Activated CD4-positive, alpha-beta T cell treated with anti-CD3 and anti-CD28 coated beads, Interleukin-2, amount 50 U/mL, for 16 hours (primary cell): Measurements from ENCODE around the gene SLC2A4.

ENCODE experiments used
- DNase-seq: peaks from one replicate; pipeline ENCODE4 v3.0.0-alpha.2; 2020

Gene SLC2A4

DNA sequence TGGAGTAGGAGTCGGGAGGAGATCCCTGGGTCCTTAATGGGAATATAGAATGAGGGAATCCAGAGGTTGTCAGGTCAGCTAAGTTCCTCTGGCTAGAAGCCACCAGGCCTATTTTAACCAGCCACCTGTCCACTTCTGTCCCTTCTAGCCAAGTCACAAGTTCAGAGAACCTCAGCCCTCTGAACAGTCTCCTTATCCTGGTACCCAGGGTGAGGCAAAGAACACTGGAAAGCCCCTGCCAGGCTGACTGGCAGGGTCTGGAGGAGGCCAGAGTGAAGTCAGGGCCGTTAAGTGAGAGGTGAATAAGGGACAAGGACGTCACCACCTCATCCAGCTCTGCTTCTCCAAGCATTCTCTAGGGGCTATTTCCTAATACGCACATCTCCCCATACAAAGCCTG lies 32.7 kb upstream of the SLC2A4 start:
- no peak for DNase-seq

DNA sequence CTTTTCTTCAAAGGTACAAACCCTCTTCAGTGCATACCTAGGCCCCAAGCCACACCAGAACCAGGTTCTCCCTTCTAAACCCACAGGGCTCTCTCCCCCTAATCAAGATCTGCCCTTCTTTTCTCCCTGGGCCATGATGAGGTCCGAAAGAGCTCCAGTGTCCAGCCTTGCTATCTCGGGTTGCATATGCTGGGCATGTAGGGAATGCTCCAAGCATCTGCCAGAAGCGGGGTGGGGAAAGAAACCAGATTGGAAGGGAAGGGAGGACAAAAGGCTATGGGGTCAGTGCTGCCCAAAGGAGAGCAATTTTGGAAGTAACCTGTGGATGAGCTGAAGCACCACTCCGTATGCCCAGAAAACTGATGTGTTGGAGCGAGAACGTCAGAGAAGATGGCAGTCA lies 32.3 kb upstream of the SLC2A4 start:
- no peak for DNase-seq

DNA sequence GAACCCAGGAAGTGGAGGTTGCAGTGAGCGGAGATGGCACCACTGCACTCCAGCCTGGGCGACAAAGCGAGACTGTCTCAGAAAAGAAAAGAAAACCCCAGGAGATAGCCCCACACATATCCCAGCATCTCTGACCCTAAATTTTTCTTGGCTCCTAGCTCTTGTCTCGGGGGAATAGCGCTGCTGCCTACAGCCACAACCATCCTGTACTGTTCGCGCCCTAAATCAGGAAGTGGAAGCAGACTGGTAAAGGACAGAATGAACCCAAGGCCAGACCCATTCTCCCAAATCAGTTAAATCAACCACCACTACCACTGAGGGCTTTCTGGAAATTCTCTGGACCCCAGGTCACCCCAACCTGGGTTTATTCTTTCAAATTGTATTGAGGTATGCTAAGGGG lies 31.7 kb upstream of the SLC2A4 start:
- no peak for DNase-seq

DNA sequence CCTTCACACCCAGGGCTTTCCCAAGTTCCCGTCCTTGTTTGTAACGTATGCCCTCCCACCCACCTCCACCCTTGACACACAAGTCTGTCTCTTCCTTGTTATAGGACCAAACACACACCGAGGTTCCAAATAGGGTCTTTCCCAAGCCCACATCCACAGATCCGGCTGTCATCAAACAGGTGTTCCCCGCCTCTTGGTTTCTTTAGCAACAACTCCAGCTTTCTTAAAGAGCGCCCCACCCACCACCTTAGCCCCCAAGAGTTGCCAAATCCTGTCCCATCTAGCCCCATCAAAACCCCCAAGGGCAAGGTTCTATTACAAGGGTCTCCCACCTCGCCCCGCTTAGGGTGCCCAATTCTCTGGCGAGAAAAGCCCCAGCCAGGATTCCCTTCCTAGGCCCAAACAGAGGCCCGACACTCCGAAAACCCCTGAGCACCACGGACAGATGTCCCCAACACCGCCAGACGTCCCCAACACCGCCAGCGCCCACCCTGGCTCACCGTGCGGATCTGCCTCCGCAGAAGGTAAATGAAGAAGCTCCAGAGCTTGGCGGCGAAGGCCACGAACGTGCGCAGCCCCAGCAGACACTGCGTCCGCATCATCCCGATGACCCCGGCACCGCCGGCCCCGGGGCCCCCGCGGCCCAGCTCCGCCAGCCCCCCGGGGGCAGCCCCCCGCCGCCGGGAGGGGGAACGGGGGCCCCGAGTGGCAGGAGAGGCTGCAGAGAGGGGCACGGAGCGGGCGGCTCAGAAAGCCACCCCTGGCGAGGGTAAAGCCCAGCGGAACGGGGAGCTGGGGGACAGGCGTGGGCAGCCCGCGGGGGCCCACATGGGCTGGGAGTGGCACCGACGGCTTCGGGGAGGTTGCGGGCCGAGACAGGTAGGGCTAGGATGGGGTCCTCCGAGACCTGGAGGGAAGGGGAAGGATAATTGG lies 30.6 kb upstream of the SLC2A4 start:
- DNase-seq: no peak

DNA sequence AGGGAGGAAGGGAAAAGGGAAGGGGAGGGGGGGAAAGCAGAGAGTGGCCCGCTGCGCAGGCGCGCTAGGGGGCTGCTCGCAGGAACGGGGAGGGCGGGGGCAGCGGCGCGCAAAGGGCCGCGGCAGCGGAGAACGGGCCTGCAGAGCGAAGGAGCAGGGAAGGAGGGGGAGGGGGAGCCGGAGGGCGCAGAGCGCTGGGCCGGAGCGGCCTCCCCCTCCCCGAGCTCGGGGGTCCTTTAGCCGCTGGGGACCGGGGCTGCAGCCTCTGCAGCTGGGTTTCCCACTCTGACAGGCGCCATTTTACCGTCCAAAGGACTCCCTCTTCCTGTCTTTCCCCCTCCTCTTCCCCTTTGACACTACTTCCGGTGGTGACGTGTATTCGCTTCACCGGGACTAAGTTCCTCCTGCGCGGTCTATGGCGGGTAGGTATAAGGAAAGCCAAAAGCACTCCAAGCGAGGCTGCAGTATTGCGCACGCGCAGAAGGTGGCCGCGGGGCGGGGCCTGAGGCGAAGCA lies 29.8 kb upstream of the SLC2A4 start, which contains the start of gene CTDNEP1:
Gene CTDNEP1, minus strand, starts transcription at position 74 of the 515 bp plus-strand sequence. CDS start 438 bp downstream, outside the sequence.
- DNase-seq: peak; percentile 100

DNA sequence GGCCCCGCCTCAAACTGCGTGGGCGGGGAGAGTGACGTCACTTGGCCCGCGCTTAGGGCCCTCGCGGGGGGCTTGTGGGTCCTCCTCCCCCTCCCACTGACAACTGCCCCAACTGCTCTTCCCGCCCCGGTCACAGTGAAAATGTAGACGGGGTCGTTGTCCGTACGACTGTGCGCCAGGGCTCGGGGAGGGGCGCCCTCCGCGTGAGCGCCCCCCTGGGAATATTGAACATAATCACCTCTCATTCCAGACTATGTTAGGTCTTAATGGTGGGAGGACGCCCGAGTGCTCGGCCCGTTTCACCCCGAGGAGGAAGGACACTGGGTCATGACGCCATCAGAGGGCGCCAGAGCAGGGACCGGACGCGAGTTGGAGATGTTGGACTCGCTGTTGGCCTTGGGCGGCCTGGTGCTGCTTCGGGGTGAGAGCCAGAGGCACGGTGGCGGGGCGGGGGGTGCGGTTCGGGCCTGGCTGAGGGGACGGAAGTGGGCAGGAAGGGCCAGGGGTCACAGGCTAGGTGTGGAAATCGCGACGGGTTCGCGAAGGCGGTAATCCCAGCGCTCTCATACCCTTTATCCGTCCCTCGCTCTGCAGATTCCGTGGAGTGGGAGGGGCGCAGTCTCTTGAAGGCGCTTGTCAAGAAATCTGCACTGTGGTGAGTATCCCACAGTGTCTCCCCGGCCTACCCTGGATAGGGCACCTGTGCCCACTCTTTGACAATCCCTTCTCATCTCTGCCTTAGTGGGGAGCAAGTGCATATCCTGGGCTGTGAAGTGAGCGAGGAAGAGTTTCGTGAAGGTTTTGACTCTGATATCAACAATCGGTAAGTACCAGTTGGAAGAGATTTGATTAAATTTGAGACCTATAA lies 29.1 kb upstream of the SLC2A4 start, which contains the start of gene ELP5:
Gene ELP5, plus strand, starts transcription at position 40 of the 868 bp plus-strand sequence. Its CDS starts 336 bp downstream, at position 376.
- DNase-seq: peak; percentile 94

DNA sequence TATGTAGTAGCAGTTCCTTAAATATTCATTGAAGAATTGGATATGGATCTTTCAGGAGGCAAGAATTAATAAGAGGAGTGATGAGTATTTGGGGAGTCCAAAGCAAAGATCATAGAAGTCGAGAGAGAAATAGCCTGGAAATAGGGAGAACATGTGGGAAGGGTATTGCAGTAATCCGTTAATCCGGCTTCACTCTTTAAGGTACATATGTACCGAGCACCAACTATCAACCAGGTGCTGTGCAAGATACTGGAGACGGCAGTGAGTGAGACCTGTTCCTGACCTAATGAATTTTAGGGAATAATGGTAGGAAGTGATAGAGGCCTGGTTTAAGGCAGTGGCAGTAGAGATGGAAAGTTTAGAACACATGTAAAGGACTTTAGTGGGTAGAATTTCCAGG lies 28.4 kb upstream of the SLC2A4 start:
- no peak for DNase-seq

DNA sequence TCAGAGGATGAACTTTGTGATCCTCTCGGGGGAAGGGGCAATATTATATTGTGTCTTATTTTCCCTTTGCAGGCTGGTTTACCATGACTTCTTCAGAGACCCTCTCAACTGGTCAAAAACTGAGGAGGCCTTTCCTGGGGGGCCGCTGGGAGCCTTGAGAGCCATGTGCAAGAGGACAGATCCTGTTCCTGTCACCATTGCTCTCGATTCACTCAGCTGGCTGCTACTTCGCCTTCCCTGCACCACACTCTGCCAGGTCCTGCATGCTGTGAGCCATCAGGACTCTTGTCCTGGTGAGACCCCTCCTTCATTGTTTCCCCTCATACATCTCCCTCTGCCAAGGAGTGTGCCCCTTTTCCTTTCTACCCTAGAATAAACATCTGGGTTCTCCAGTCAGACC lies 27.0 kb upstream of the SLC2A4 start:
- no peak for DNase-seq

DNA sequence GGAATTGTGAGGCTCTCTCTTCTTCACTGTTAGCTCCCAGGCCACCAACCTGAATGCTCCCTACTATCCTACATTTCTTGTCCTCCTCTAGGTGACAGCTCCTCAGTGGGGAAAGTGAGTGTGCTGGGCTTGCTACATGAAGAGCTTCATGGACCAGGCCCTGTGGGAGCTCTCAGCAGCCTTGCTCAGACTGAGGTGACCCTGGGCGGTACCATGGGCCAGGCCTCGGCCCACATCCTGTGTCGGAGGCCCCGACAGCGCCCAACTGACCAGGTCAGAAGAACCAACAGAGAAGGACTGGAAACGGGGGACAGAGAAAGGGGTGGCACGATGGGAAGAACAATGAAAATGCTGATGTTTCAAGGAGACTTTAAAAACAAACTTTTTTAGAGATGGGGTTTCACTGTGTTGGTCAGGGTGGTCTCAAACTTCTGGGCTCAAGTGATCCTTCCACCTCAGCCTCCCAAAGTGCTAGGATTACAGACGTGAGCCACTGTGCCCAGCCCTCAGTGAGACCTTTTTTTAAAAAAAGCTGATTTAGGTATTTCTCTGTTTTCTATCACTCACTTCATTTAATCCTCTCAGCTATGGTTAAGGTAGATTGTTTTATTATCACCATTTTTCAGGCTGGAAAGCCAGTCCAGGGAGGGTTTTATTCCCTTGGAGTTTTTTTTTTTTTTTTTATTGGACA lies 24.6 kb upstream of the SLC2A4 start:
- DNase-seq: no peak

DNA sequence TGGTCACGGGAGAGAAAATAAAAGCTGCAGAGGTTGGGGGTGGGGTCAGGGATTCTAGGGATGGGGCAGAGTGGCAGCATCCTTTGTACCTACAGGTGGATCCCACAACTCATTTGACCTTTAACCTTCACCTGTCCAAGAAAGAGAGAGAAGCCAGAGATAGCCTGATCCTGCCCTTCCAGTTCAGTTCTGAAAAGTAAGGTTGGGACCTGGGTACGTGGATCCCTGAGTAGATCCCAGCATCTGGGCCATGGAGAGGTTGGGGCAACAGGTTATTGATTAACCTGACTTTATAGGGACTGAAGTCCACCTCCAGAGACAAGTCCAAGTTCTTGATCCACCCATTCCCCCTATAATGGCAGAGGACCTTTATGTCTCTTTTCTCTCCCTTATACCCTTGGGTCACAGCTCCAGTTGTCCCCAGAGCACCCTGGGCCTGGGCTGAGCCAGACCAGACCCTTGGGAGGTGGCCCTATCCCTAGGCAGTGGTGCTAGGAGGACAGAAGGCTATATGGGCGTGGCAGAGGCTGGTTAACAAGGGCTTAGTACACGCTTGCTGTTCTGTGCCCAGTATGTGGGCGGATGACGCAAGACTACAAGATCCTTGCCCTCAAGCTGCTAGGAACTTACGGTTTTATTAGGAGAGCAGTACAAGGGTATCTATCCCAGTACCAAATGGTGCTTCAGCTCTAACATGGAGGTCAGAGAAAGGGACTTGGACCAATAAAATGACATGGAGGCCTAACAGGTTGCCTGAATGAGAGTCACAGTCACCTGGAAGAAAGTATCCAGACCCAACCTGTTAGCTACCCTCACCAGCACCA lies 22.6 kb upstream of the SLC2A4 start:
- no peak for DNase-seq

DNA sequence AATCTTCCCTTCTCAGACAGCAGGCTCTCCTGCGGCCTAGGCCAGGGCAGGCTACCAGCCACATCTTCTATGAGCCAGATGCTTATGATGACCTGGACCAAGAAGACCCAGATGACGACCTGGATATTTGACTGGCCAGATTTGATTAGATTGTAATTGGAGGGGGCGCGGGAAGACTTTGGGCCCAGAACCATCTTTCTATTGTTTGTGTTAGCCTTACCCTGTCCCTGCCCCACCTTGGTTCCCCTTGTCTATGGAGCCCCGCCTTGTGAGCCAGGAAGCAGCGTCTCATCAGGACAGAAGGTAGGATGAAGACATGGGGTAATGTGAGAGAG lies 22.0 kb upstream of the SLC2A4 start:
- DNase-seq: no peak

DNA sequence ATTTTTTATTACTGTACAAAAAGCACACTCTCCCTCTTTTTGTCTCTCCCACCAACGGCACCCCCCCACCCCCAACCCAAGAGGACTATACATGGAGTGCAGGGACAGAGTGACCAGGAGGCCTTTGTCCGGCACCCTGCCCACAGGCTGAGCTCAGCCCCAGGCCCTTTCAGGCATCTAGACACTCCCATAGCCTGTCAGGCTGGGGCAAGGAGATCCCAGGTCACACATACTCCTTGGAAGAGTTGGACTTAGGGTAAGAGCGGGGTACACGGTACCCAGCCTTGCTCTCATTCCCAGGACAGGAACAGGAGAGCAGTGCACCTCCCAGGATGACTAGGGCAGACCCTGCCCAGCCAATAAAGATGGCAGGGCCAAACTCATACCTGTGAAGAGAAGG lies 21.4 kb upstream of the SLC2A4 start:
- DNase-seq: no peak

DNA sequence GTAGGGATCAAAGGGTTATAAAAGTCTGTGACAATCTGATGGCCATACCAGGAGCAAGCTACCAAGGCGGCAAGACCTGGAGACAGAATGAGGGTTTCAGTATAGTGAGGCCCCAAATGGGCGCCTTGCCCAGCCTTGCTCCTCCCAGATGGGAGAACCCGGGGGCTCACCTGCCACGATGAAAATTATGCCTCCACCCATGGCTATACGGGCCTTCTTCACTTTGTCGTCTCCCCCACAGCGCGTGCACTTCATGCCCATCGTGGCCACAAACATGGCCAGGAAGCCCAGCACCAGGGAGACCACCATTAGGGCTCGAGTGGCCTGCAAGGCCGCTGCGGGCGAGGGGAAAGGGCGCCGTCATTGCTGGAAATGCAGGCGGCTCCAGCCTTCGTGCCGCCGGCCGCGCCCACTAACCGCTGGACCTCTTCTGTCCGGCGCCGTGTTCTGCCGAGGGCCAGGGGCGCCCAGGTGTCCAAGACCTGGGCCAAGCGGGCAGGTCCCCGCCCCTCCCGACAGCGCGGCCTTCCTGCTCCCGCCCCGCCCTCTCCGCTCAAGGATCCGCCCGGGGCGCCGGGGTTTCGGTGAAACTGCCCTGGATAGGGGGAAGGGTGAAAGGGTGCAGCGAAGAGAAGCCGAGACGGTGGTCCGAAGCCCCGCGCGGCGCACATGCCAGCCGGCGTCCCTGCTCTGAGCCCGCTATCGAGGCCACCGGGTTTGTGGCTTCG lies 20.7 kb upstream of the SLC2A4 start:
- no peak for DNase-seq

DNA sequence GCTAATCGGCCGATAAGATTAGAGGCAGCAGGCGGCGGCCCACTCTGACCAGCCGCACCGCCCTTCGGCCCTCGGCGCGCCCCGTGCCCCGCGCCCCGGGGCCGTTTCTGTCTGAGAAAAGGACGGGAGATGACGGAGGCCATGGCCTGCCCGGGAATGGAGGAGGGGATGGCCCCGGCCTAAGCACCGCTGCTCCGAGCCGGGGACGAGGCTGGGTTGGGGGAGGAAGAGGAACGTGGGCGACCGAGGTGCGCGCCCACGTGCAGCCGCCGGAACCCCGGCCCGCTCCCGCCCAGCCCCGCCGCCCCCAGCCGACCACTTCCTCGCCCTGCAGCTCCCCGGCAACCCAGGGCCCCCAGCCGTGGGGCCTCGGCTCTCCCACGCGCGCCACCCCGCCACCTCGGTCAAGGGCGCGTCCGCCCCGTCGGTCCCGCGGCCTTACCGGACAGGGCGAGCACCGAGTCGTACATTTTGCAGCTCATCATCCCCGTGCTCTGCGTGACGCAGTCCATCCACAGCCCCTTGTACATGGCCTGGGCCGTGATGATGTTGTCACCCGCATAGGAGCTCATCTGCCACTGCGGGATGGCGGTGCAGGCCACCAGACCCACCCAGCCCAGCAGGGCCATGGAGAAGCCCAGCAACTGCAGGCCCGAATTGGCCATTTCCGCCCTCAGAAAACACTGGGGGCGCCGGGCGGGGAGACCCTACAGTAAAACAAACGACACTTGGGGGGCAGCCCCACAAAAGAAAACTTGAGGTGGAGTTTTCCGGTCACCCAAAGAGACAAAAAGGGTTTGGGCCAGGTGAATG lies 19.9 kb upstream of the SLC2A4 start:
- no peak for DNase-seq

DNA sequence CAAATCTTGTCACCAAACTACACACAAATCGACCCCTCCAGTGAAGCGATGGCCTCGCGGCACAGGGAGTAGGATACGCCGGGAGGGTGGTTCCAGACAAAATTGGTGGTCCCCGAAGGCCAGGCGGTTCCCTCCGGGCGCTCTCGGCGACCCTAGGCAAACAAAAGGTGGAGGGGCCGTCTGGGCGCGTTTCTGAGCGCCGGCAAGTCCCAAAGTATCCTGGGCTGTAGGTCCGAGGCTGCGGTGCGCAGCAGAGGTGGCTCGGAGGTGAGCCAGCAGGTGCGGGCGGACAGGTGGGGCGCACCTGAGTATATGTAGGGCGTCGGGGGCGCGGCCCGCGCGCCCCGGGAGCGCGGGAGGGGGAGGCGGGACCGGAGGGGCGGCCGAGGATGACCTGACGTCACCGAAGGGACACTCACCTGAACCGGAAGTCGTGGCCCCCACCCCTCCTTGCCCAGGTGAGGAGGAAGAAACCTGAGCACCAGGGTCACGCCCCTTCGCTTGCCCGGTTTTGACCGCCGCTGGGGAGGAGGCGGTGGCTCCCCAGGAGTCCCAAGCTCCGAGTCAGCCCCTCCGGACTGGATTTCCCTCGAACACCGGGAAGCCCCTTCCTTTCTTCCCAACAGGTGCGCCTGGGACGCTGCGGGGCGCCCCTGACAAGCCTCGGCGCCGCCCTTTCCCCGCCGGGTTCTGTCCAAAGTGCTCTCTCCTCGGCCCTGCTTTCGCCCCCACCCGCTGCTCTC lies 19.2 kb upstream of the SLC2A4 start, which contains the start of gene CLDN7:
Gene CLDN7, minus strand, starts transcription at position 287 of the 743 bp plus-strand sequence. CDS start 435 bp downstream, outside the sequence.
- DNase-seq: no peak

DNA sequence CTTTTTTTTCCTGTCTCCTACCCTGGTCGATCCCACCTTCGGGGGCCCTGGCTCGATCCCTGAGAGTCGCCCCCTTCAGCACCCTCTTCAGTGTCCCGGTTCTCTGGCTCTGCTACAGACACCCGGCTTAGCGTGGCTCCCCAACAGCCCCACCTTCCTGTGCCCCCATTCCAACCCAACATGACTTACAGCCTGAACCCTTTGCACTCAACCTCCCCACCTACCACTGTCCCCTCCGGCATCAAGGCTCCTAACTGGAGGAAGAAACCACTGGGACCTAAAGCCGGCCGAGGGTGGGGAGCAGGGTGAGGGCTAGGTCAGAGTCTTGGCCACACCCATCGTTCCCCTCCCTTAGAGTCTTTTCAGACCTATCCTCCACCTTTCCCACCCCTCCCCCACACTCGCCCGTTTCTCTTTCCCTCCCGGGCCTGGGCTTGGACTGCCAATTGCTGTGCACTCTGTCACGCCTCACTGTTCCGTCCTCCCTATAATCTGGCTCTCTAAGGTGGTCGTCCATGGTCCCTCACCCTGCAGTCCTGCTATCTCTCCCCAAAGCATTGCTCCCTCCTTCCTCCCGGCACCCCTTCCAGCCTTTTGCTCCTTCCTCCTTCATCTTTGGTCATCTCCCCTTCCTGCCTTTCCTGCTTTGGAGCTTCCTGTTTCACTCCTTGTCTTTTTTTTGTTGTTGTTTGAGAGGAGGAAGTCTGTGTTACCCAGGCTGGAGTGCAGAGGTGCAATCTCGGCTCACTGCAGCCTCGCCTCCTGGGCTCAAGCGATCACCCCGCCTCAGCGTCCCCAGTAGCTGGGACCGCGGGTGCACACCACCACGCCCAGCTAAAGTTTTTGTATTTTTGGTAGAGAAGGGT lies 18.4 kb upstream of the SLC2A4 start:
- DNase-seq: no peak

DNA sequence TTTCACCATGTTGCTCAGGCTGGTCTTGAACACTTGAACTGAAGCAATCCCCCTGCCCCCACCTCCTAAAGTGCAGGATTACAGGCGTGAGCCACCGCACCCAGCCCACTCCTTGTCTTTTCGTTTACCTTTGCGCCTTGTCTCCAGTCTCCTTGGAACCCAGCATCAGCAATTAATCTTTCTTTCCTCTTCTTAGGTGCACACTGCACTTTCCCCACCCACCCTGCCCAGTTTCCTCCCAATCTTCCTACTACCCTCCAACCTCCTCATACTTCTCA lies 17.8 kb upstream of the SLC2A4 start:
- DNase-seq: no peak

DNA sequence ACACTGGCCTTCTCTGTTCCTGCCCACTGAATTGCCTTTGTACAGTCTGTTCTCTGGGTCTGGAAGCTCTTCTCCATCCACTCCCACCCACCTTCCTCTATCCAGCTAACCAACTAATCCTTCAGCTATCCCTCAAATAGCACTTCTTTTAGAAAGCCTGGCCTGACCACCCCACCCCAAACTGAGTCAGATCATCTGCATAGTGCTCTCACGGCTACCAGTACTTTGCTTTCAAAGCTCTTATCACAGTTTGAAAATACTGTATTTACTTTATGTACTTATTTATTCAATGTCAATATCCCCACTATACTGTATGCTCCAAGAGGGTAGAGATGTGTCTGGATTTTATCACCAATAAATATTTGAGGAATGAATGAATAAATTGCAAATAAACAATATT lies 14.7 kb upstream of the SLC2A4 start:
- no peak for DNase-seq

DNA sequence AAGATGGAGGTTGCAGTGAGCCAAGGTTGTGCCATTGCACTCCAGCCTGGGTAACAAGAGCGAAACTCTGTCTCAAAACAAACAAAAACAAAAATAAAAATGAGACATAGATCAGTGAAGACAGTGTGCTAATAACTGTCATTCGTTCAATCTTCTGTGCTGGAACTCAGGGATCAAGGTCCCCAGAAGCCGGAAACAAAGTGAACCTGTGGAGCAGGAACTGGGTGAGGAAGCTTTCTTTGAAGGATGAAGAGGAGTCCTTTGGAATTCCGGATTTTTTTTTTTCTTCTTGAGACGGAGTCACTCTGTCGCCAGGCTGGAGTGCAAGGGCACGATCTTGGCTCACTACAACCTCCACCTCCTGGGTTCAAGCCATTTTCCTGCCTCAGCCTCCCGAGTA lies 2.1 kb upstream of the SLC2A4 start:
- DNase-seq: no peak
